Endothelial cell of umbilical vein (primary cell): ENCODE results near the gene TBPL1. TPM values are rescaled to one million over a fixed set of nuclear protein-coding genes. Genes with fewer than 3 reads are reported as not detected.

Source experiments
- BruUV-seq: library from RNA; stranded (reverse); fragments of 400-500 nt; replicated peaks from 2 replicates; lab custom pipeline; 2021; lab: Mats Ljungman, UMichigan
- CTCF ChIA-PET: fragments of 300-600, 350-600 bp; sonication (Branson Sonifier 250); formaldehyde crosslinking; loops from one replicate; lab custom pipeline; 2021; ENCODE audit warnings: antibody characterized with exemption, inconsistent platforms; lab: Charles Lee
- POLR2A ChIA-PET: fragments of 300-600, 350-600 bp; sonication (Branson Sonifier 250); formaldehyde crosslinking; loops from one replicate; lab custom pipeline; 2021; ENCODE audit warnings: antibody characterized with exemption, inconsistent platforms; lab: Charles Lee
- DNase-seq: peaks from one replicate; pipeline ENCODE4 v3.0.0-alpha.2; 2011; ENCODE audit warnings: low read depth, low spot score
- FAIRE-seq: peaks from 2 replicates; lab custom pipeline; 2011; peaks lifted over from hg19 to GRCh38; lab: Jason Lieb, UNC
- H2AFZ ChIP-seq: 2 replicates; pipeline ENCODE4 v1.6.0; 2012; ENCODE audit warnings: low read depth, low read length, control low read depth, inconsistent platforms
- H3K27ac ChIP-seq: 2 replicates; pipeline ENCODE4 v1.5.1; 2011; ENCODE audit warnings: low read depth, mild to moderate bottlenecking, control low read depth, low read length, moderate library complexity; ENCODE audit not compliant: insufficient read depth
- H3K27me3 ChIP-seq, 2 experiments: 2 replicates each; pipeline versions ENCODE4 v1.6.0 to v1.6.1; 2011; ENCODE audit warnings: low read length in 2 of 2, mixed read lengths in 1 of 2; ENCODE audit not compliant: control insufficient read depth in 2 of 2, insufficient read depth in 2 of 2
- H3K36me3 ChIP-seq, 2 experiments: 2 replicates in 1 of 2; 3 replicates in 1 of 2; pipeline ENCODE4 v1.5.1; 2011; ENCODE audit warnings: low read length in 2 of 2, mild to moderate bottlenecking in 1 of 2, moderate library complexity in 1 of 2; ENCODE audit not compliant: control insufficient read depth in 2 of 2, insufficient read depth in 2 of 2; ENCODE audit errors: extremely low read depth in 1 of 2
- H3K4me1 ChIP-seq: 3 replicates; pipeline ENCODE4 v1.5.1; 2011; ENCODE audit warnings: mild to moderate bottlenecking, low read length; ENCODE audit not compliant: control insufficient read depth, insufficient read depth; ENCODE audit errors: extremely low read depth
- H3K4me2 ChIP-seq: 2 replicates; pipeline ENCODE4 v1.6.1; 2011; ENCODE audit warnings: low read length, control low read depth, mixed read lengths; ENCODE audit not compliant: insufficient read depth
- H3K4me3 ChIP-seq, 3 experiments: fragments of 200-600 bp in 1 of 3; sonication (generic), shearing (Covaris generic) in 1 of 3; replicated peaks in 1 of 3; 2 replicates each; pipeline ENCODE4 v1.5.1; 2011 to 2016; ENCODE audit warnings: control low read depth in 3 of 3, low read length in 3 of 3, mild to moderate bottlenecking in 2 of 3, inconsistent platforms in 1 of 3, low read depth in 1 of 3, moderate library complexity in 1 of 3; ENCODE audit not compliant: insufficient read depth in 1 of 3
- H3K79me2 ChIP-seq: 2 replicates; pipeline ENCODE4 v1.6.0; 2012; ENCODE audit warnings: low read length, inconsistent platforms; ENCODE audit not compliant: control insufficient read depth, insufficient read depth
- H3K9ac ChIP-seq: replicated peaks from 2 replicates; pipeline ENCODE3; 2011; ENCODE audit warnings: low read length, control low read depth; ENCODE audit not compliant: insufficient read depth; ENCODE audit errors: extremely low read depth
- H3K9me1 ChIP-seq: replicated peaks from 3 replicates; pipeline ENCODE4 v1.6.0; 2011; ENCODE audit warnings: mild to moderate bottlenecking, low read length; ENCODE audit not compliant: control insufficient read depth, insufficient read depth; ENCODE audit errors: extremely low read depth
- H3K9me3 ChIP-seq: replicated peaks from 2 replicates; pipeline ENCODE4 v1.5.1; 2012; ENCODE audit warnings: low read length, inconsistent platforms; ENCODE audit not compliant: control insufficient read depth, insufficient read depth
- H4K20me1 ChIP-seq: replicated peaks from 2 replicates; pipeline ENCODE3; 2011; ENCODE audit warnings: mild to moderate bottlenecking, low read length; ENCODE audit not compliant: control insufficient read depth, insufficient read depth; ENCODE audit errors: extremely low read depth
- CTCF ChIP-seq, 2 donors: IDR thresholded peaks; 1 replicate in 1 of 2; 2 replicates in 1 of 2; pipeline ENCODE4 v1.5.1; 2011; ENCODE audit warnings: low read length in 2 of 2, mild to moderate bottlenecking in 2 of 2, moderate library complexity in 2 of 2, control low read depth in 1 of 2, inconsistent platforms in 1 of 2, low read depth in 1 of 2; ENCODE audit not compliant: insufficient read depth in 1 of 2; ENCODE audit errors: extremely low read depth in 1 of 2
- EZH2 ChIP-seq: IDR thresholded peaks from 2 replicates; pipeline ENCODE4 v1.6.1; 2012; ENCODE audit warnings: borderline replicate concordance, low read depth, mild to moderate bottlenecking, moderate library complexity, low read length, inconsistent platforms; ENCODE audit not compliant: severe bottlenecking
- FOS ChIP-seq: IDR thresholded peaks from 2 replicates; pipeline ENCODE4 v1.6.1; 2011; ENCODE audit warnings: mild to moderate bottlenecking, low read length, moderate library complexity, borderline replicate concordance; ENCODE audit not compliant: insufficient read depth
- GATA2 ChIP-seq: IDR thresholded peaks from 2 replicates; pipeline ENCODE4 v1.7.0; 2011; ENCODE audit warnings: low read depth, mild to moderate bottlenecking, moderate library complexity, mixed read lengths, low read length; ENCODE audit not compliant: insufficient read length, insufficient read depth
- JUN ChIP-seq: IDR thresholded peaks from 2 replicates; pipeline ENCODE4 v1.6.1; 2011; ENCODE audit warnings: borderline replicate concordance, low read depth; ENCODE audit not compliant: insufficient read length, insufficient read depth
- MAX ChIP-seq: IDR thresholded peaks from 2 replicates; pipeline ENCODE4 v1.6.1; 2011; ENCODE audit not compliant: insufficient read depth, insufficient read length
- MYC ChIP-seq: IDR thresholded peaks from one replicate; pipeline ENCODE4 v1.6.1; 2011; ENCODE audit warnings: mild to moderate bottlenecking, low read depth, low read length
- POLR2A ChIP-seq: IDR thresholded peaks from 2 replicates; pipeline ENCODE4 v1.6.1; 2012; ENCODE audit warnings: low read depth, mild to moderate bottlenecking, control low read depth, low read length
- POLR2AphosphoS5 ChIP-seq: IDR thresholded peaks from 2 replicates; pipeline ENCODE4 v1.6.1; 2012; ENCODE audit warnings: low read depth, mild to moderate bottlenecking, control low read depth, low read length, moderate library complexity; ENCODE audit not compliant: insufficient read depth
- dilution Hi-C: fragments of 300-500 bp; cut with MboI; formaldehyde crosslinking; loops from one replicate; pipeline ENCODE4 v1.15.0; 2019; ENCODE audit warnings: low sequenced_read_pairs; ENCODE audit not compliant: extremely low pct_ligation_motif_present
- intact Hi-C: fragments of 100-400 bp; cut with micrococcal nuclease; formaldehyde crosslinking; loops from one replicate; pipeline ENCODE4 v1.10.0; 2022
- polyA plus RNA-seq, 4 experiments: library from polyadenylated mRNA; depleted of rRNA in 3 of 4; stranded (reverse) in 3 of 4; unstranded in 1 of 4; fragments of >200 nt; gene quantifications; 2 replicates each; pipeline versions ENCODE4 v1.2.1 to v1.2.3, GENCODE V29; 2011 to 2012; ENCODE audit warnings: missing spikeins in 1 of 4
- total RNA-seq: library from RNA; stranded (reverse); gene quantifications from 2 replicates; pipeline ENCODE4 v1.2.3, GENCODE V29; 2021

TBPL1 gene
- total and polyA plus RNA-seq, 2 donors (not counting 3 experiments of a cell fraction or from before 2014, with no cell fraction given): 19.6 to 31.2 TPM

GRCh38 chr6:133969285-133969920, 16.4 kb downstream of the TBPL1 start:
- no peak overlapping the region for H3K4me3 ChIP-seq
- no TSS peak for BruUV-seq
- H3K9me3 ChIP-seq: no peaks in the 10 kb centered on the region
- no peak for TF ChIP-seq MYC
- TF ChIP-seq CTCF (IDR thresholded peaks at IDR 0.05; ENCODE audit: extremely low read depth in 1 of 2, insufficient read depth in 1 of 2, low read depth in 1 of 2, low read length in 2 of 2): no peak
- TF ChIP-seq POLR2AphosphoS5: no peak
- no peaks in the 10 kb centered on the region for H3K9me1 ChIP-seq
- FAIRE-seq (no peak), DNase-seq (no peak)
- intact Hi-C loops: loop anchor here (1.0 kb wide), 1 partner anchor 16 kb away; the partner anchor contains the start of gene TBPL1
- dilution Hi-C loops: no loop called here
- no peak overlapping the region for H3K4me2 ChIP-seq
- ChIA-PET POLR2A (no interaction called here), CTCF (interaction anchor here (0.7 to 2.9 kb wide), 3 partner anchors 45 to 147 kb away, joined by 3 to 22 read pairs (median 12); no protein-coding TSS in a partner anchor)
- H3K27me3 ChIP-seq: no peaks in the 10 kb centered on the region
- no peak overlapping the region for H2AFZ ChIP-seq
- no peak overlapping the region for H3K9ac ChIP-seq
- no peaks in the 10 kb centered on the region for H3K36me3 ChIP-seq
- peaks cover 6% of the 10 kb centered on the region for H3K4me1 ChIP-seq
- no peak overlapping the region for H3K27ac ChIP-seq
- H4K20me1 ChIP-seq: peaks cover 9% of the 10 kb centered on the region
- H3K79me2 ChIP-seq: peaks cover 41% of the 10 kb centered on the region

- Histone ChIP-seq H3K4me3 (no peak overlapping the region), H3K9me1 (no peaks in the 10 kb centered on the region), H3K9ac (no peak overlapping the region), H3K9me3 (no peaks in the 10 kb centered on the region), H3K27me3 (no peaks in the 10 kb centered on the region), H3K36me3 (no peaks in the 10 kb centered on the region), H2AFZ (no peak overlapping the region), H3K4me2 (no peak overlapping the region), H3K79me2 (peaks cover 41% of the 10 kb centered on the region), H3K4me1 (peaks cover 6% of the 10 kb centered on the region), H4K20me1 (peaks cover 9% of the 10 kb centered on the region), H3K27ac (no peak overlapping the region)
- intact Hi-C loops (loop anchor here (1.0 kb wide), 1 partner anchor 17 kb away; the partner anchor contains the start of gene TBPL1), dilution Hi-C loops (no loop called here)
- BruUV-seq: no TSS peak
- TF ChIP-seq POLR2AphosphoS5: no peak
- no peak for TF ChIP-seq CTCF (IDR thresholded peaks at IDR 0.05; ENCODE audit: extremely low read depth in 1 of 2, insufficient read depth in 1 of 2, low read depth in 1 of 2, low read length in 2 of 2)
- no peak for TF ChIP-seq EZH2
- TF ChIP-seq FOS: no peak
- no peak for TF ChIP-seq GATA2
- no peak for TF ChIP-seq POLR2A
- TF ChIP-seq MYC: no peak
- TF ChIP-seq MAX: no peak
- no peak for TF ChIP-seq JUN
- ChIA-PET POLR2A (no interaction called here), CTCF (interaction anchor here (1.0 to 2.9 kb wide), 4 partner anchors 46 to 127 kb away, joined by 3 to 22 read pairs (median 11); no protein-coding TSS in a partner anchor)
- FAIRE-seq: no peak
- no peak for DNase-seq
Observed at GRCh38 chr6:133969921-133970295, 16.9 kb downstream of the TBPL1 start.
